ENCODE data around the gene CAPG.

DNA sequence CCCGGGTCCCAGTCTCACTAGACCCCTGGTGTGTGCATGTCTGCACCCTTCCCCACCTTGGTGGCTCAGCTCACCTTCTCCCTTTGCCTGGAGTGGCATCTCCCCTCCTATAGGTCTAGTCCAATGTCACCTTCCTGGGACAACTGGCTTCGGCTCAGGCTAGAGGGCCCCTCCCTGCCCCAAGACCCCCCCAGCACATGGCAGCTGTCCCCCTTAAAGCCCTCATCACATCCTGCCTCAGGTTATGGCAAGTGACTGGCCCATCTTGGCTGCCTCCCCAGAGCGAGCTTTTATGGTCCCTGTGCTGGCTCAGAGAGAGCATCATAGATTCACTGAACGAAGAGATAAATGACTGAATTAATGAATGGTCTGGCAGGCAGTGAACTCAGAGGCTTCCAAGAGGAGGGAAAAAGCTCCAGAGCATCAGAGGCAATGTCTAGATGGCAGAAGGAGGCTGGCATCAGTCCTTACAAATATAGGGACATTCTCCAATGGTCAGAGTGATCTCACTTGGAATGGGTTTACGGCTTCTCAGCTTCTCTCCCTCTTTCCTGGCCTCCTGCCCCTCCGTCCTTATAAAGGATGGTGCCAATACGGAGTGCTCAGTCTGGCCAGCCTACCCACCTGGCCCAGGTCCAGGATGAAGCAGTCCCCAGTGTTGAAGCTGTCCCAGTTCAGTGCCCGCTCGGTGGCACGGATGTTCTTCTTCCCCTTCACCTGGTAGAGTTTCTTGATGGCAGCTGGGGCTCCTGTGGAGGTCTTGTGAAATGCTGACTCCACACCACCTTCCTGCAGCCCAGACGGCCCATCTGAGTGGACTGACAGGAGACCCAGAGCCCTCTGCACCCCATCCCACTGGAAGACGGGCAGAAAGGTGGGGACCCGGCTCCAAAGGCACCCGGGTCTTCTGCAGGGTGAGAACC, 9.4 kb downstream of the CAPG start:
- TF ChIP-seq POLR2A (IDR thresholded peaks at IDR 0.05; ENCODE audit: low read length) (no peak), MYC (IDR thresholded peaks at IDR 0.05; ENCODE audit: borderline replicate concordance, low read length) (no peak), POLR2AphosphoS2 (conservative IDR thresholded peaks at IDR 0.05; ENCODE audit: low read length) (no peak), CEBPB (IDR thresholded peaks at IDR 0.05) (no peak), EP300 (IDR thresholded peaks at IDR 0.05) (no peak), TP53 (CRISPR knock-in tag; IDR thresholded peaks at IDR 0.05) (no peak)
- TF ChIP-seq, protein P1, sequence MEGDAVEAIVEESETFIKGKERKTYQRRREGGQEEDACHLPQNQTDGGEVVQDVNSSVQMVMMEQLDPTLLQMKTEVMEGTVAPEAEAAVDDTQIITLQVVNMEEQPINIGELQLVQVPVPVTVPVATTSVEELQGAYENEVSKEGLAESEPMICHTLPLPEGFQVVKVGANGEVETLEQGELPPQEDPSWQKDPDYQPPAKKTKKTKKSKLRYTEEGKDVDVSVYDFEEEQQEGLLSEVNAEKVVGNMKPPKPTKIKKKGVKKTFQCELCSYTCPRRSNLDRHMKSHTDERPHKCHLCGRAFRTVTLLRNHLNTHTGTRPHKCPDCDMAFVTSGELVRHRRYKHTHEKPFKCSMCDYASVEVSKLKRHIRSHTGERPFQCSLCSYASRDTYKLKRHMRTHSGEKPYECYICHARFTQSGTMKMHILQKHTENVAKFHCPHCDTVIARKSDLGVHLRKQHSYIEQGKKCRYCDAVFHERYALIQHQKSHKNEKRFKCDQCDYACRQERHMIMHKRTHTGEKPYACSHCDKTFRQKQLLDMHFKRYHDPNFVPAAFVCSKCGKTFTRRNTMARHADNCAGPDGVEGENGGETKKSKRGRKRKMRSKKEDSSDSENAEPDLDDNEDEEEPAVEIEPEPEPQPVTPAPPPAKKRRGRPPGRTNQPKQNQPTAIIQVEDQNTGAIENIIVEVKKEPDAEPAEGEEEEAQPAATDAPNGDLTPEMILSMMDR (IDR thresholded peaks at IDR 0.05) = no peak
- TF ChIP-seq, protein P2, sequence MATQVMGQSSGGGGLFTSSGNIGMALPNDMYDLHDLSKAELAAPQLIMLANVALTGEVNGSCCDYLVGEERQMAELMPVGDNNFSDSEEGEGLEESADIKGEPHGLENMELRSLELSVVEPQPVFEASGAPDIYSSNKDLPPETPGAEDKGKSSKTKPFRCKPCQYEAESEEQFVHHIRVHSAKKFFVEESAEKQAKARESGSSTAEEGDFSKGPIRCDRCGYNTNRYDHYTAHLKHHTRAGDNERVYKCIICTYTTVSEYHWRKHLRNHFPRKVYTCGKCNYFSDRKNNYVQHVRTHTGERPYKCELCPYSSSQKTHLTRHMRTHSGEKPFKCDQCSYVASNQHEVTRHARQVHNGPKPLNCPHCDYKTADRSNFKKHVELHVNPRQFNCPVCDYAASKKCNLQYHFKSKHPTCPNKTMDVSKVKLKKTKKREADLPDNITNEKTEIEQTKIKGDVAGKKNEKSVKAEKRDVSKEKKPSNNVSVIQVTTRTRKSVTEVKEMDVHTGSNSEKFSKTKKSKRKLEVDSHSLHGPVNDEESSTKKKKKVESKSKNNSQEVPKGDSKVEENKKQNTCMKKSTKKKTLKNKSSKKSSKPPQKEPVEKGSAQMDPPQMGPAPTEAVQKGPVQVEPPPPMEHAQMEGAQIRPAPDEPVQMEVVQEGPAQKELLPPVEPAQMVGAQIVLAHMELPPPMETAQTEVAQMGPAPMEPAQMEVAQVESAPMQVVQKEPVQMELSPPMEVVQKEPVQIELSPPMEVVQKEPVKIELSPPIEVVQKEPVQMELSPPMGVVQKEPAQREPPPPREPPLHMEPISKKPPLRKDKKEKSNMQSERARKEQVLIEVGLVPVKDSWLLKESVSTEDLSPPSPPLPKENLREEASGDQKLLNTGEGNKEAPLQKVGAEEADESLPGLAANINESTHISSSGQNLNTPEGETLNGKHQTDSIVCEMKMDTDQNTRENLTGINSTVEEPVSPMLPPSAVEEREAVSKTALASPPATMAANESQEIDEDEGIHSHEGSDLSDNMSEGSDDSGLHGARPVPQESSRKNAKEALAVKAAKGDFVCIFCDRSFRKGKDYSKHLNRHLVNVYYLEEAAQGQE (IDR thresholded peaks at IDR 0.05) = no peak
